IMR-90 (cell line): ENCODE measurements around the gene GLCE. TPM values are rescaled to one million over a fixed set of nuclear protein-coding genes. Genes with fewer than 3 reads are reported as not detected.

Experiments used
- ATAC-seq: fragments of 200-7000 bp; cut with Tn5 transposase; 2 replicates; pipeline ENCODE4 v1.9.1; 2020; ENCODE audit warnings: low read depth, mild to moderate bottlenecking, moderate library complexity
- BruUV-seq: library from RNA; stranded (reverse); fragments of 400-500 nt; replicated peaks from 2 replicates; lab custom pipeline; 2021; lab: Mats Ljungman, UMichigan
- CTCF ChIA-PET: fragments of 300-600 bp; formaldehyde crosslinking; extraction: SDS; loops from one replicate; lab custom pipeline; 2021; ENCODE audit warnings: antibody characterized with exemption; lab: Yijun Ruan, JAX
- POLR2A ChIA-PET: fragments of 300-600 bp; sonication (Branson Sonifier 250); formaldehyde crosslinking; loops from one replicate; lab custom pipeline; 2022; ENCODE audit warnings: antibody characterized with exemption; ENCODE audit not compliant: unreplicated experiment; lab: Charles Lee
- DNase-seq: peaks from one replicate; pipeline ENCODE4 v3.0.0; 2013
- H2AFZ ChIP-seq: replicated peaks from 2 replicates; pipeline ENCODE3; 2013; ENCODE audit warnings: low read length, mild to moderate bottlenecking; ENCODE audit not compliant: poor library complexity
- H2AK5ac ChIP-seq: 2 replicates; pipeline ENCODE4 v1.6.1; 2013; ENCODE audit warnings: low read depth, low read length, inconsistent platforms
- H2AK9ac ChIP-seq: replicated peaks from 2 replicates; pipeline ENCODE3; 2013; ENCODE audit warnings: mild to moderate bottlenecking, low read depth, low read length, moderate library complexity; ENCODE audit not compliant: poor library complexity
- H2BK120ac ChIP-seq: 2 replicates; pipeline ENCODE4 v1.6.1; 2013; ENCODE audit warnings: low read depth, low read length, inconsistent platforms
- H2BK15ac ChIP-seq: 3 replicates; pipeline ENCODE4 v1.6.1; 2013; ENCODE audit warnings: low read depth, low read length, inconsistent platforms
- H2BK20ac ChIP-seq: 2 replicates; pipeline ENCODE4 v1.6.1; 2013; ENCODE audit warnings: low read depth, mild to moderate bottlenecking, inconsistent platforms, low read length, moderate library complexity
- H2BK5ac ChIP-seq: 2 replicates; pipeline ENCODE4 v1.6.1; 2013; ENCODE audit warnings: mild to moderate bottlenecking, low read depth, low read length, inconsistent platforms; ENCODE audit not compliant: poor library complexity, severe bottlenecking
- H3K14ac ChIP-seq: replicated peaks from 2 replicates; pipeline ENCODE4 v1.6.1; 2013; ENCODE audit warnings: low read depth, low read length, inconsistent platforms
- H3K18ac ChIP-seq: 2 replicates; pipeline ENCODE4 v1.6.1; 2013; ENCODE audit warnings: low read depth, low read length, control low read depth
- H3K23ac ChIP-seq: 2 replicates; pipeline ENCODE4 v1.6.1; 2013; ENCODE audit warnings: low read depth, low read length, inconsistent platforms
- H3K27ac ChIP-seq: 2 replicates; pipeline ENCODE4 v1.5.1; 2013; ENCODE audit warnings: mild to moderate bottlenecking, control low read depth, low read length; ENCODE audit not compliant: insufficient read depth
- H3K27me3 ChIP-seq: 2 replicates; pipeline ENCODE4 v1.6.1; 2013; ENCODE audit warnings: low read length; ENCODE audit not compliant: control insufficient read depth, insufficient read depth
- H3K36me3 ChIP-seq: 2 replicates; pipeline ENCODE4 v1.6.1; 2013; ENCODE audit warnings: low read length, mixed read lengths; ENCODE audit not compliant: control insufficient read depth, insufficient read depth
- H3K4ac ChIP-seq: 2 replicates; pipeline ENCODE4 v1.6.1; 2013; ENCODE audit warnings: low read depth, low read length, inconsistent platforms
- H3K4me1 ChIP-seq: 2 replicates; pipeline ENCODE4 v1.6.1; 2013; ENCODE audit warnings: low read length, mixed read lengths; ENCODE audit not compliant: control insufficient read depth, insufficient read depth
- H3K4me2 ChIP-seq: 2 replicates; pipeline ENCODE4 v1.6.1; 2013; ENCODE audit warnings: low read depth, mild to moderate bottlenecking, control low read depth, low read length, moderate library complexity
- H3K4me3 ChIP-seq: 2 replicates; pipeline ENCODE4 v1.5.1; 2013; ENCODE audit warnings: low read depth, mild to moderate bottlenecking, control low read depth, low read length, moderate library complexity; ENCODE audit not compliant: insufficient read depth
- H3K56ac ChIP-seq: 2 replicates; pipeline ENCODE4 v1.6.1; 2013; ENCODE audit warnings: low read length, inconsistent platforms; ENCODE audit not compliant: insufficient read depth; ENCODE audit errors: extremely low read depth
- H3K79me1 ChIP-seq, 2 experiments: 2 replicates each; pipeline ENCODE4 v1.6.1; 2013; ENCODE audit warnings: low read length in 2 of 2, inconsistent platforms in 1 of 2, low read depth in 1 of 2
- H3K9ac ChIP-seq: 2 replicates; pipeline ENCODE4 v1.6.1; 2013; ENCODE audit warnings: low read depth, low read length, control low read depth
- H3K9me1 ChIP-seq: 2 replicates; pipeline ENCODE4 v1.6.1; 2013; ENCODE audit warnings: low read length, inconsistent platforms; ENCODE audit not compliant: insufficient read depth
- H3K9me3 ChIP-seq: 2 replicates; pipeline ENCODE4 v1.6.1; 2013; ENCODE audit warnings: low read length; ENCODE audit not compliant: control insufficient read depth, insufficient read depth
- H4K20me1 ChIP-seq: 2 replicates; pipeline ENCODE4 v1.6.1; 2013; ENCODE audit warnings: low read length, inconsistent platforms; ENCODE audit not compliant: insufficient read depth
- H4K5ac ChIP-seq: 2 replicates; pipeline ENCODE4 v1.6.1; 2013; ENCODE audit warnings: mild to moderate bottlenecking, low read depth, low read length, control low read depth
- H4K8ac ChIP-seq, 2 experiments: 2 replicates each; pipeline ENCODE4 v1.6.1; 2013; ENCODE audit warnings: low read depth in 2 of 2, low read length in 2 of 2, control low read depth in 1 of 2, inconsistent platforms in 1 of 2
- H4K91ac ChIP-seq: 2 replicates; pipeline ENCODE4 v1.6.1; 2013; ENCODE audit warnings: low read depth, low read length, inconsistent platforms; ENCODE audit not compliant: insufficient read depth
- MAZ ChIP-seq: IDR thresholded peaks from 2 replicates; pipeline ENCODE4 v1.6.1; 2012; ENCODE audit warnings: low read depth, mild to moderate bottlenecking, low read length, improper control_type of control experiment, moderate library complexity, borderline replicate concordance
- dilution Hi-C: fragments of 300-500 bp; cut with HindIII; formaldehyde crosslinking; loops from one replicate; pipeline ENCODE4 v1.14.3; 2018; ENCODE audit warnings: low sequenced_read_pairs; ENCODE audit not compliant: unreplicated experiment
- in situ Hi-C: fragments of 300-500 bp; cut with MboI; formaldehyde crosslinking; loops from 3 replicates; pipeline ENCODE4 v1.14.3; 2019; ENCODE audit warnings: low sequenced_read_pairs, inconsistent platforms, mixed read lengths
- intact Hi-C: fragments of 100-400 bp; cut with micrococcal nuclease; formaldehyde crosslinking; loops from 2 replicates; pipeline ENCODE4 v1.10.0; 2022
- polyA plus RNA-seq, 3 experiments: library from polyadenylated mRNA; depleted of rRNA; stranded (reverse); fragments of >200 nt; gene quantifications; 2 replicates each; pipeline ENCODE4 v1.2.3, GENCODE V29; 2012; ENCODE audit warnings: low replicate concordance in 1 of 3
- total RNA-seq: library from RNA; depleted of rRNA; stranded (reverse); fragments of >200 nt; gene quantifications from 2 replicates; pipeline ENCODE4 v1.2.3, GENCODE V29; 2012
- TF ChIP-seq, protein P1 (sequence below): conservative IDR thresholded peaks from 2 replicates; pipeline ENCODE4 v1.5.1; 2012; ENCODE audit warnings: mild to moderate bottlenecking, low read depth, low read length, improper control_type of control experiment

Gene GLCE
- total and polyA plus RNA-seq, 2 of the 4 experiments (the other 2 are of a cell fraction), result 15.3 to 29.6 TPM

DNA sequence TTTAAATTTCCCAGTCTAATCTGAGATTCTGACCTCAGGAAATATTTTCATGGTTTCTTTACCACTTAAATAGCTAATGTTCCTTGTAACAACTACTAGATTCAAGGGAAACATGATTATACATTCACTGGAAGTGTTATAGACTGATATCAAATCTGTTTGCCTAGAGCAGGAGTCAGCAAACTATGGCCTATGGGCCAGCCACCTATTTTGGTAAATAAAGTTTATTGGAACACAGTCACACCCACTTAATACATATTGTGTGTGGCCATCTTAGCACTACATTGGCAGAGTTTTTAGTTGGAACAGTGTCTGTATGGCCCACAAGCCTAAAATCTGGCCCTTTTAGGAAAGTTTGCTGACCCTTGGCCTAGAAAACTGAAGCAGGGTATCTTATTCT lies 50.1 kb downstream of the GLCE start:
- no peak overlapping the region for H4K8ac ChIP-seq
- H3K14ac ChIP-seq, result no peak overlapping the region
- no peak overlapping the region for H2AK9ac ChIP-seq
- H3K36me3 ChIP-seq, result no peaks in the 10 kb centered on the region
- ATAC-seq (no peak), DNase-seq (no peak)
- H3K9me3 ChIP-seq, result no peaks in the 10 kb centered on the region
- H3K4me3 ChIP-seq, result no peak overlapping the region
- BruUV-seq, result no TSS peak
- no peak for TF ChIP-seq MAZ
- TF ChIP-seq, protein P1, sequence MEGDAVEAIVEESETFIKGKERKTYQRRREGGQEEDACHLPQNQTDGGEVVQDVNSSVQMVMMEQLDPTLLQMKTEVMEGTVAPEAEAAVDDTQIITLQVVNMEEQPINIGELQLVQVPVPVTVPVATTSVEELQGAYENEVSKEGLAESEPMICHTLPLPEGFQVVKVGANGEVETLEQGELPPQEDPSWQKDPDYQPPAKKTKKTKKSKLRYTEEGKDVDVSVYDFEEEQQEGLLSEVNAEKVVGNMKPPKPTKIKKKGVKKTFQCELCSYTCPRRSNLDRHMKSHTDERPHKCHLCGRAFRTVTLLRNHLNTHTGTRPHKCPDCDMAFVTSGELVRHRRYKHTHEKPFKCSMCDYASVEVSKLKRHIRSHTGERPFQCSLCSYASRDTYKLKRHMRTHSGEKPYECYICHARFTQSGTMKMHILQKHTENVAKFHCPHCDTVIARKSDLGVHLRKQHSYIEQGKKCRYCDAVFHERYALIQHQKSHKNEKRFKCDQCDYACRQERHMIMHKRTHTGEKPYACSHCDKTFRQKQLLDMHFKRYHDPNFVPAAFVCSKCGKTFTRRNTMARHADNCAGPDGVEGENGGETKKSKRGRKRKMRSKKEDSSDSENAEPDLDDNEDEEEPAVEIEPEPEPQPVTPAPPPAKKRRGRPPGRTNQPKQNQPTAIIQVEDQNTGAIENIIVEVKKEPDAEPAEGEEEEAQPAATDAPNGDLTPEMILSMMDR, result no peak
- no peak overlapping the region for H2AK5ac ChIP-seq
- H2BK120ac ChIP-seq, result no peak overlapping the region
- no peaks in the 10 kb centered on the region for H3K27me3 ChIP-seq
- H3K4me2 ChIP-seq, result no peak overlapping the region
- no peak overlapping the region for H3K23ac ChIP-seq
- no peak overlapping the region for H3K18ac ChIP-seq
- no peaks in the 10 kb centered on the region; the same call in 1 of the 2 replicates for H4K20me1 ChIP-seq
- H2BK20ac ChIP-seq, result no peak overlapping the region
- H3K79me1 ChIP-seq, result peaks cover 0 to 7% of the 10 kb centered on the region in 2 experiments; a peak in 2 of 4 replicates
- H3K9me1 ChIP-seq, result no peaks in the 10 kb centered on the region
- no peak overlapping the region for H4K5ac ChIP-seq
- no peak overlapping the region for H2BK5ac ChIP-seq
- H3K56ac ChIP-seq, result no peak overlapping the region
- H3K4ac ChIP-seq, result no peak overlapping the region
- CTCF ChIA-PET, result no interaction called here
- H3K4me1 ChIP-seq, result no peaks in the 10 kb centered on the region
- H4K91ac ChIP-seq, result no peak overlapping the region
- dilution Hi-C loops, result no loop called here
- H2AFZ ChIP-seq, result no peak overlapping the region
- POLR2A ChIA-PET, result no interaction called here
- in situ Hi-C loops, result no loop called here
- no peak overlapping the region for H3K9ac ChIP-seq
- intact Hi-C loops, result loop anchor here (5.0 kb wide), 1 partner anchor 48 kb away; the partner anchor contains the start of gene GLCE
- no peak overlapping the region for H3K27ac ChIP-seq
- no peak overlapping the region for H2BK15ac ChIP-seq
